H1 (cell line): ENCODE results near the gene UFC1. TPM values are rescaled to one million over a fixed set of nuclear protein-coding genes. Genes with fewer than 3 reads are reported as not detected.

Experiments
- ASH2L ChIP-seq: fragments of 200-600, 300-600 bp; sonication (generic); IDR thresholded peaks from one replicate; pipeline ENCODE4 v1.7.1; 2017; ENCODE audit warnings: low read length
- BRCA1 ChIP-seq: IDR thresholded peaks from 2 replicates; pipeline ENCODE4 v1.6.1; 2012; ENCODE audit warnings: low read depth, low read length, improper control_type of control experiment
- CEBPB ChIP-seq: IDR thresholded peaks from 2 replicates; pipeline ENCODE4 v1.6.1; 2012; ENCODE audit warnings: low read depth, low read length
- CHD7 ChIP-seq: fragments of 300-600 bp; sonication (generic); IDR thresholded peaks from 2 replicates; pipeline ENCODE4 v1.7.1; 2012; ENCODE audit warnings: low read length, moderate library complexity, mild to moderate bottlenecking, inconsistent platforms; ENCODE audit not compliant: insufficient replicate concordance
- CREB1 ChIP-seq: IDR thresholded peaks from 2 replicates; pipeline ENCODE4 v1.6.1; 2012; ENCODE audit warnings: inconsistent platforms
- SAP30 ChIP-seq: fragments of 300-600 bp; sonication (generic); IDR thresholded peaks from 2 replicates; pipeline ENCODE4 v1.7.1; 2012; ENCODE audit warnings: low read length, moderate library complexity, mild to moderate bottlenecking, inconsistent platforms; ENCODE audit not compliant: insufficient read depth, insufficient replicate concordance
- YY1 ChIP-seq: IDR thresholded peaks from 2 replicates; pipeline ENCODE4 v1.6.1; 2011; ENCODE audit warnings: low read depth, mild to moderate bottlenecking, low read length
- polyA plus RNA-seq, 7 experiments: library from polyadenylated mRNA; depleted of rRNA in 3 of 7; stranded (reverse) in 5 of 7; unstranded in 2 of 7; fragments of >200 nt in 5 of 7; fragments of 200-250 nt in 2 of 7; gene quantifications; 1 replicate in 5 of 7; 2 replicates in 1 of 7; 4 replicates in 1 of 7; pipeline versions ENCODE4 v1.2.1 to v1.2.3, GENCODE V29; 2011 to 2013; ENCODE audit warnings: missing spikeins in 2 of 7, mixed read lengths in 2 of 7
- total RNA-seq: library from RNA; stranded (reverse); fragmentation: NEBNext Ultra II Directional; extraction: Animal tissue kit (Norgen Biotek cat#: 25700); gene quantifications from 2 replicates; pipeline ENCODE4 v1.2.1, GENCODE V29; 2021

UFC1 gene
- total and polyA plus RNA-seq, 2 of the 8 experiments (the other 6 are each of a cell fraction or from before 2014, with no cell fraction given), result 67.8 to 102 TPM

- no peak for TF ChIP-seq CHD7
- no peak for TF ChIP-seq SAP30
- peak; percentile 61 for TF ChIP-seq ASH2L
- no peak for TF ChIP-seq BRCA1
- no peak for TF ChIP-seq CREB1
- TF ChIP-seq CEBPB, result no peak
- TF ChIP-seq YY1, result 0 out of 2 replicates have a peak, but pooled peaks have one; percentile 31
Measured at GRCh38 chr1:161196521-161197451, 43.0 kb downstream of the UFC1 start (continued).
